ENCODE measurements around the gene ZSCAN29.
A peak's percentile ranks its signal among the peaks of the same experiment; 100 is the strongest.

The ZSCAN29 gene

DNA sequence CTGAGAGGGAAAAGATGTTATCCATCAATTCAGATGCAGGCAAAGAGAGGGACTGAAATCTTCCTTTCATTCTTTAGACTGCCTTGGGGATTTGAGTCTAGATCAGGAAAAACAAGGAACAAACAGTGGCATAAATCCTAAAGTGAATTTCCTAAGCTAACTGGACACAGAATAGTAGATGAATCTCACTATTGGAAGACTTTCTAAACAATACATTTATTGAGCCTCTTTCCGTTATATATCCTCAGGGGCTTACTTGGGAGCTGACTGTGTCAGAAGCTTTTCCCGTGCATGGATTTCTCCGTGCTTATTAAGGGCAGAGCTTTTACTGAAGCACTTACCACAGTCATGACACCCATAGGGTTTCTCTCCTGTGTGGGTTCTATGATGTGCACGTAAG lies 10.0 kb downstream of the ZSCAN29 start:
- no peak overlapping the region for H3K4me3 ChIP-seq (ENCODE audit: low read depth, low read length)
- DNase-seq (ENCODE audit: low read depth) = no peak

DNA sequence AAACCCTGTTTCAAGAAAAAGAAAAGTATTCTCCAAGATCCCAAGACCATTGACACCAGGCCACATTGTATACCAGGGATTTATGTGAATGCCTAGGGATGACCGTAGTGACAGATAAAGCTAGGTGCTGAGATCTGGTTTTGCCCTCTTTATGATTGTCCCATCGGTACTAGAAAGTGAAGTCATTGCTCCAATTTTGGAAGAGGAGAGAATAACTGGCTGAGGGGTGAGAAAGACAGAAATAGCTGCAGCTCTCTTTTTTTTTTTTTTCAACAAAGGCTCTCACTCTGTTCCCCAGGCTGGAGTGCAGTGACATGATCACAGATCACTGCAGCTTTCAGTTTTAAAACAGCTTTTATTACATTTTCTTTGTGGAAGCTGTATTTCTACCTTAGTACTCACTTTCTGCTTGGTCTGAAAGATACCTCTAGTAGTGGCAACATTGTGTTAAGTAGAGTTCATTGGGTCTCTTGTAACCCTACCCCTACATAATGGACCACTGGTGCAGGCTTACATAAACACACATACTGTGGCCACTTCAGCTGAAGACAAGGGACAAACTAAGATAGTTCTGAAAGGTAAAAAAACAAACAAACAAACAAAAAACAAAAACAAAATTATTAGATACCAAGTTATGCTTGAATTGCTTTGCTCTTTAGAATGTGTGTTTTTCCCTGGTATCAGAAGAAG lies 18.0 kb downstream of the ZSCAN29 start:
- TF ChIP-seq, protein P1, sequence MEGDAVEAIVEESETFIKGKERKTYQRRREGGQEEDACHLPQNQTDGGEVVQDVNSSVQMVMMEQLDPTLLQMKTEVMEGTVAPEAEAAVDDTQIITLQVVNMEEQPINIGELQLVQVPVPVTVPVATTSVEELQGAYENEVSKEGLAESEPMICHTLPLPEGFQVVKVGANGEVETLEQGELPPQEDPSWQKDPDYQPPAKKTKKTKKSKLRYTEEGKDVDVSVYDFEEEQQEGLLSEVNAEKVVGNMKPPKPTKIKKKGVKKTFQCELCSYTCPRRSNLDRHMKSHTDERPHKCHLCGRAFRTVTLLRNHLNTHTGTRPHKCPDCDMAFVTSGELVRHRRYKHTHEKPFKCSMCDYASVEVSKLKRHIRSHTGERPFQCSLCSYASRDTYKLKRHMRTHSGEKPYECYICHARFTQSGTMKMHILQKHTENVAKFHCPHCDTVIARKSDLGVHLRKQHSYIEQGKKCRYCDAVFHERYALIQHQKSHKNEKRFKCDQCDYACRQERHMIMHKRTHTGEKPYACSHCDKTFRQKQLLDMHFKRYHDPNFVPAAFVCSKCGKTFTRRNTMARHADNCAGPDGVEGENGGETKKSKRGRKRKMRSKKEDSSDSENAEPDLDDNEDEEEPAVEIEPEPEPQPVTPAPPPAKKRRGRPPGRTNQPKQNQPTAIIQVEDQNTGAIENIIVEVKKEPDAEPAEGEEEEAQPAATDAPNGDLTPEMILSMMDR (IDR thresholded peaks at IDR 0.05; ENCODE audit: control insufficient read depth, extremely low read depth, insufficient read depth) = no peak
- H3K4me3 ChIP-seq (ENCODE audit: low read depth, low read length) = no peak overlapping the region
- no peak for DNase-seq (ENCODE audit: low read depth)

More for the DNA sequence above, 10.0 kb downstream of the ZSCAN29 start:
- TF ChIP-seq, protein P1 (IDR thresholded peaks at IDR 0.05; ENCODE audit: control insufficient read depth, extremely low read depth, insufficient read depth) = no peak

DNA sequence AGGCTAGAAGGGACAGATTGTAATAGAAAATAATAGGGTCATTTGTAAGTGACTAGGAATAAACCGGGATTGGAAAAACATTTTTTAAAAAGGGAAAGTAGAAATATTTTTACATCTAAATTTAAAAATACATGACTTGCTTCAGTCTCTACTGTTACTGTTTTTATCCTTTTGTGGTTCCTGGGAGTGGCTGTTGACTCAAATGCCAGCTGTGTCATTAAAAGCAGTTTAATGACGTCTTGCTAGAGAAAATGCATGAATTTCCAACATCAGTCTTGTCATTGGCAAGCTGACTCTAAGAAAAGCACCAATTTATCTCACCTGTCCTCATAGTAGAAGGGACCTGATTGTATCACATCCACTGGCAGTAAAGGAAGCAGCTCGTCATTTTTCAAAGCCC lies 23.7 kb downstream of the ZSCAN29 start:
- TF ChIP-seq, protein P1 (IDR thresholded peaks at IDR 0.05; ENCODE audit: control insufficient read depth, extremely low read depth, insufficient read depth) = no peak
- DNase-seq (ENCODE audit: low read depth) = no peak
- H3K4me3 ChIP-seq (ENCODE audit: low read depth, low read length) = no peak overlapping the region

DNA sequence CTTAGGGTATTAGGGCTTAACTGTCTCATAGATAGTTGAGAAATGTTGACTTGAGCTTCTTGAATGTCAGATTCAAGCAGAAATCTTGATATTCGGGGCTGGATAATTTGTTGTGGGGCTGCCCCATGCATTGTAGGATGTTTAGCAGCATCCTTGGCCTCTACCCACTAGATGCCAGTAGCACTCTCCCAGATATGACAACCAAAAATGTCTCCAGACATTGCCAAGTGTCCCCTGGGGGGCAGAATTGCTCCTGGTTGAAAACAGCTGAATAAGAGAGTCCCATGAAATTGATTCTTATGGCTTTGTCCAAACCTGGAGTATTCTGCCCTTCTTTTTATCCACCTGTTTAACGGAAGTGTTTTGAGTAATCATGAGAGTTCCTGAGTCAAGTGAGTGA lies 24.5 kb downstream of the ZSCAN29 start:
- TF ChIP-seq, protein P1 (IDR thresholded peaks at IDR 0.05; ENCODE audit: control insufficient read depth, extremely low read depth, insufficient read depth) = no peak
- DNase-seq (ENCODE audit: low read depth) = no peak
- no peak overlapping the region for H3K4me3 ChIP-seq (ENCODE audit: low read depth, low read length)

DNA sequence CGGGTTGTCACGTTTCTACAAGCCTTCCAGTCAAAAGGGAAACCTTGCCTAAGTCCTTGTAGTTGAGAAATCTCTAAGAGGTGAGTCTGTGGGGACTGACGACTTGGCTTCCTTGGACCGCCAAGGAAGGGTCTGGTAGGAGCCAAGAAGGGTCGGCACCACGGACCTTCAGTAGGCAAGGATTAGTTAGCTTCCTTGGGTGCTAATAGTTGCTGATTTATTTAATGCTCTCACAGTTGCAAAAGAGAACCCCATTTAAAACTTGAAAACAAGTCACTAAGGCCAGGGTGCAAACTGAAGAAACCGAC lies 40.1 kb downstream of the ZSCAN29 start:
- DNase-seq (ENCODE audit: low read depth) = no peak
- TF ChIP-seq, protein P1 (IDR thresholded peaks at IDR 0.05; ENCODE audit: control insufficient read depth, extremely low read depth, insufficient read depth) = no peak
- H3K4me3 ChIP-seq (ENCODE audit: low read depth, low read length) = peak overlapping the region; percentile 94

DNA sequence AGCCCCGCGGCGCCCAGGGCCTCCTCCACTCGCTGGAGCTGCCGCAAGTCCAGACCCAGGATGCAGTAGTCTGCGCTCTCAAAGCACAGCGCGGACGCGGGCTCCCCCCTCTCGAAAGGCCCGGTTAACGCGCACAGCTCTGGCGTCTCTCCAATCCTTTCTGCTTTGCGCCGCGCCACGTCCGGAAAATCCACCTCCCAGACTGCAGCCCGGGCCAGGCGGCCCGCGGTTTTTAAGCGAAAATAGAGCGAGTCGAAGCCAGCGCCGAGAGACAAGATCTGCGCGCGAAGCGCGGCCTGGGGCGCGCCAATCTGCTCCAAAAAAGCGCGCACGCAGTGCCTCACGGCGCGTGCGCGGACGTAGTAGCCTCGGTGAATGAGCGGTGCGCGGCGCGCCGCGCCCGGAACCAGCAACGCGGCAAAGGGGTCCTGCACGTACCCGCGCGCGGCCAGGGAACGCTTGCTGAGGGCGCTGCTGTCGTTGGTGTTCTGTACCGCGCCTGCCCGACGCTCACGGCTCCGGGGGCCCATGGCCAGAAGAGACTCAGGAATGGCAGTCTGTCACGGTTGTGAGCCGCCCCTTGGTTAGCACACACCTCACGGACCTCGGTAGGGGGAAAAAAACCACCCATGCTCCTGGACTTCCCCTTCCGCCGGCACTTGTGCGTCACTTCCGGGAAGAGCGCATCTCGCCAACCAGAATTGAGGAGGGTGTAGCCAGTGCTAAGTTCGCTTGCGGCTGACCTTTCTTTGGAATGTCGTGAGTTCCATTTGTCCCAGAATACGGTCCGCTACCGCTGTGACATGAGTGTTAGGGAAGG lies 40.7 kb downstream of the ZSCAN29 start, which contains the start of gene LCMT2:
TSS of gene LCMT2 (minus strand) at position 614 of the 820 bp plus-strand sequence. CDS start at position 530, 84 bp downstream.
- H3K4me3 ChIP-seq (ENCODE audit: low read depth, low read length) = peak within 1 kb of the TSS; percentile 94
- peak; percentile 92 for DNase-seq (ENCODE audit: low read depth)
- TF ChIP-seq, protein P1 (IDR thresholded peaks at IDR 0.05; ENCODE audit: control insufficient read depth, extremely low read depth, insufficient read depth) = no peak

All from LNCaP clone FGC (cell line).